Measurements from ENCODE around the gene SP140L. TPM values are rescaled to one million over a fixed set of nuclear protein-coding genes. Genes with fewer than 3 reads are reported as not detected.
"Not testable (repeated sequence)": the region's sequence is repeated elsewhere in the genome, so short reads cannot be mapped to it uniquely, and the experiment has no call there.

Gene SP140L
- total RNA-seq, 1 donor from 2014 or later: 3.4 TPM

DNA sequence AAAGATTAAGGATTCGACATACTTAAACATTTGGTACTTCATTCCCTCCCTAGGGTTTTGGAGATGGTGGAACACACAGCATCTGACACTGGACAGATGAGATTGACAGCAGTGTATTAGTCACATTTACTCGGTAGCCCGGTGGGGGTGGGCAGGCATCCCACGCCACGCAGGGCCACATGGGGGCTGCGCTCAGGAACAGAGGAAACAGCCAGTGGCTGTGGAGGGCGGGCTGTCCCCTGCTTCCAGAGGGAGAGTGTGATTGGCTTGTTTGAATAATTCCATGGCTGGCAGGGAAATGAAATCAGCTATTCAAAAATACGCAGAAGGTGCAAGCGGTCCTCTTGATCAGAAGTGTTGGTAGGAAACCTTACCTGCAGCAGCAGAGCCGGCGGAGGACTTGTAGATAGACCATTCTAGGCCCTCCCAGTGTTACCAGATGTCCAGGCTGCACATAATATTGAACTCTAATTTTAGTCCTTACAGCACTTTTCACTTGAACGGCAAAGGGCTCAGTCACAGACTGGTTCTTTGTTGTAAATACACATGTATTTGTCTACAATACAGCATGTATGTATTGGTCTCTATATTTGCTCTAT is 18.5 kb upstream of the SP140L start:
- Mint-ChIP-seq H3K27me3 (no peaks in the 10 kb centered on the region), H3K9me3 (ENCODE audit: low read depth) (peaks cover 12% of the 10 kb centered on the region), H3K4me3 (ENCODE audit: low read depth) (no peak overlapping the region), H3K36me3 (ENCODE audit: insufficient read depth) (no peaks in the 10 kb centered on the region), H3K27ac (peak overlapping the region; percentile 49), H3K4me1 (ENCODE audit: low read depth) (no peaks in the 10 kb centered on the region)
- no peak for DNase-seq (ENCODE audit: low spot score, unreplicated experiment)
- no peak for TF ChIP-seq CTCF (IDR thresholded peaks at IDR 0.05; ENCODE audit: unreplicated experiment)

GRCh38 chr2:230310792-230311191 is 16.2 kb upstream of the SP140L start:
- not testable (repeated sequence) for DNase-seq (ENCODE audit: low spot score, unreplicated experiment); H3K27me3 Mint-ChIP-seq; H3K27ac Mint-ChIP-seq

GRCh38 chr2:230311634-230312033 is 15.4 kb upstream of the SP140L start:
- DNase-seq (ENCODE audit: low spot score, unreplicated experiment); H3K27ac Mint-ChIP-seq; H3K4me3 Mint-ChIP-seq (ENCODE audit: low read depth): not testable (repeated sequence)

More at GRCh38 chr2:230310792-230311191, 16.2 kb upstream of the SP140L start:
- not testable (repeated sequence) for H3K9me3 Mint-ChIP-seq (ENCODE audit: low read depth); H3K4me1 Mint-ChIP-seq (ENCODE audit: low read depth); H3K4me3 Mint-ChIP-seq (ENCODE audit: low read depth); H3K36me3 Mint-ChIP-seq (ENCODE audit: insufficient read depth)

DNA sequence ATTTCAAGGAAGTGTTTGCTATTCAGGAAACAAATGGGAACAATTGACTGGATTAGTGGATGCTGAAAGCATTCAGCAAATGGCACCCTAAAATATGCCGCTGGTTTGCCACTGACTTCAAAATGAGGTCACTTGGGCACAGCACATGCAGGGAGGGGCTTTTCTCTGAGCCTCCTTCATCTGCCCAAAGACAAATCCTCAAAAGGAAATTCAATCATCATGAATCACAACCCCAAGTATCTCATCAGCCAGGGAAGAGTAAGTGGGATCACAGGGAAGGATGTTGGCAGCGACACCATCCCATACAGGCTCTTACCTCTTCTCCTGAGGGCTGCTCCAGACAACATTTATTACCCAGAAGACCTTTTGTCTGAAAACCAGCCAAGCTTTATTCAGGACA is 14.4 kb upstream of the SP140L start:
- no peak for TF ChIP-seq CTCF (IDR thresholded peaks at IDR 0.05; ENCODE audit: unreplicated experiment)
- no peaks in the 10 kb centered on the region for H3K36me3 Mint-ChIP-seq (ENCODE audit: insufficient read depth)
- DNase-seq (ENCODE audit: low spot score, unreplicated experiment): no peak
- no peak overlapping the region for H3K27ac Mint-ChIP-seq
- no peaks in the 10 kb centered on the region for H3K27me3 Mint-ChIP-seq
- no peaks in the 10 kb centered on the region for H3K4me1 Mint-ChIP-seq (ENCODE audit: low read depth)
- no peak overlapping the region for H3K4me3 Mint-ChIP-seq (ENCODE audit: low read depth)
- no peaks in the 10 kb centered on the region for H3K9me3 Mint-ChIP-seq (ENCODE audit: low read depth)

More at GRCh38 chr2:230311634-230312033, 15.4 kb upstream of the SP140L start:
- H3K36me3 Mint-ChIP-seq (ENCODE audit: insufficient read depth); H3K9me3 Mint-ChIP-seq (ENCODE audit: low read depth); H3K27me3 Mint-ChIP-seq; H3K4me1 Mint-ChIP-seq (ENCODE audit: low read depth): not testable (repeated sequence)

DNA sequence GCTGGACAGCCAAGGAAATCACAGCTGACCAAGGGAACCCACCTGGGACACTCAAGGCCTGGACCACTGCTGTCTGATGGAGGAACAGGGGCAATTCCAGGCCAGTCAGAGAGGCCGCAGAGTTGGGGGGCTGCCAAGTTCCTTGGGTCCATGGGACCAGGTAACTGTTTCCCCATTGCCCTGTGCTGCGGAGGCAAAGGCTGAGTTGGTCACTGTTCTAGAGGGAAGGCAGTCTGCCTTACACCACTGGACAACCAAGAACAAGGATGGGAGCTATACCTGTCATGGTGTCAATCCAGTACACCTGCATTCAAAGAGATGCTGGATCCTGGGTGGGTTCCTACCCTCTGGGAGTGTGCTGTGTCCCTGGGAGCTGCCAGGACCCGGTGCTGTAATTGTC is 9.6 kb upstream of the SP140L start:
- no peaks in the 10 kb centered on the region for H3K4me1 Mint-ChIP-seq (ENCODE audit: low read depth)
- TF ChIP-seq CTCF (IDR thresholded peaks at IDR 0.05; ENCODE audit: unreplicated experiment): no peak
- H3K36me3 Mint-ChIP-seq (ENCODE audit: insufficient read depth): no peaks in the 10 kb centered on the region
- no peaks in the 10 kb centered on the region for H3K27me3 Mint-ChIP-seq
- no peak overlapping the region for H3K27ac Mint-ChIP-seq
- peaks cover 2% of the 10 kb centered on the region for H3K9me3 Mint-ChIP-seq (ENCODE audit: low read depth)
- no peak for DNase-seq (ENCODE audit: low spot score, unreplicated experiment)
- no peak overlapping the region for H3K4me3 Mint-ChIP-seq (ENCODE audit: low read depth)

GRCh38 chr2:230318190-230319121 is 8.5 kb upstream of the SP140L start:
- H3K36me3 Mint-ChIP-seq (ENCODE audit: insufficient read depth): no peaks in the 10 kb centered on the region
- no peak overlapping the region for H3K27ac Mint-ChIP-seq
- peaks cover 7% of the 10 kb centered on the region for H3K9me3 Mint-ChIP-seq (ENCODE audit: low read depth)
- DNase-seq (ENCODE audit: low spot score, unreplicated experiment): no peak
- no peaks in the 10 kb centered on the region for H3K4me1 Mint-ChIP-seq (ENCODE audit: low read depth)
- no peak for TF ChIP-seq CTCF (IDR thresholded peaks at IDR 0.05; ENCODE audit: unreplicated experiment)
- no peak overlapping the region for H3K4me3 Mint-ChIP-seq (ENCODE audit: low read depth)
- H3K27me3 Mint-ChIP-seq: no peaks in the 10 kb centered on the region
